HG03175 (cell line): ENCODE measurements around the gene CREM.

ENCODE experiments used
- ATAC-seq: cut with Tn5 transposase; IDR thresholded peaks from one replicate; pipeline ENCODE4 v1.9.1; 2021; ENCODE audit warnings: mild to moderate bottlenecking, moderate library complexity; ENCODE audit not compliant: unreplicated experiment

CREM gene

DNA sequence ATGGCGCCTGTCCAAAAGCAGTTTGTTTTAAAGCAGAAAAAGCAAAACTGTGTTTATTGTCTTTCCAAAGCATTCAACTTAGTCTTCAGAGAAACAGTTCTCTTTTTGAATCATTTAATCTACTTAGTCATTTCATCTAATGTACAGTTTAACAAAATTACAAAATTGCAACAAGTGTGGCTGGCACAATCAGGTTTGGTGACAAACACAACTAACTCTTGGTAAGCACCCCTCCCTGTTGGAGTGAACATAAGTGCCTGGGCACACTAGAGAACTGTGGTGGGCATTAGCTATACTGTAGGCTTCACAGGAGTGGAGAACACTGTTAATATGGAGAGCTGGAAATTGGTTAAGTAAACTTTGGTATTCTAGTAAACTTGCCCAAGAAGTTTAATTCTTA, 6.9 kb downstream of the CREM start:
- ATAC-seq, result no peak

DNA sequence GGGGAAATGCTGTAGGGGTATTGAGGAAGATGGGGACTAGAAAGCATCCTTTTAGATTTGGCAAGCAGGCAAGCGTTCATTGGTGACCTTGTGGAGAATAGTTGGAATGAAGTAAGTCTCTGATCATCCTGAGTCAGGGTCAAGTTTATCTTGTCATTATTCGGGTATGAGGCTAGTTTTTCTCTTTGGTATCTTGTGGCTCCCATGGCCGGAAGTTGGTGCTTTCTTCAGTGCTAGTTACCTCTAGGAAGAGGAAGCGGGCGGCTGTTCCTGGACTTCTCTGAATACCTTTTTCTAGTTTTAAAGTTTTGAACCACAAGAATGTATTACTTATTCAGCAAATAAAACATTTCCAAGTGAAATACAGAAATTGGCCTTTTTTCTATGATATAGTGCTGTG, 9.2 kb downstream of the CREM start:
- ATAC-seq, result no peak

DNA sequence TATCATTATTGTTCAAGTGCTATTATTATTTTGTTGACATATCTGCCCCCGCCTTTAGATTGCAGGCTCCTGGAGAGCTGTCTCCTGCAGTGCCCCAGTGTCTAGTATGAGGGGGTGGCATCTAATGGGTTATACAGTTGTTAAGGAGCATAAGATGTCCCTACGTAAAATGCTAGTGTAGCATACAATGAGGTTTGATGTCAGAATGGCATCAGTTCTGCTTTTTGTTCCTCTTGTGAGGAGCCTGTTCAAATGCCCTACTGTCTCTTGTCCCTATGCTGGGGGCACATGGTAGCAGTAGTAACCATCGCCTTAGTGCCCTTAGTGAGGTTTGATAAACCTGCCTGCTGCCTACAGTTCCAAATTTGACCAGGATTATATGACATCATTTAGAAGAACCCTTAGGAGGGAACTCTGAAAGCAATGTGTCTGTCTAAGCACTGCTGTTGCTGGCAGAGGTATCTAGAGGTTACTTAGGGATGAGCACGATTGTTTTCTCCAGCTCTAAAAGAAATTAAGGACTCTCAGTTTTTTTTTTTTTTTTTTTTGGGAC, 9.7 kb downstream of the CREM start:
- peak; percentile 64 for ATAC-seq

DNA sequence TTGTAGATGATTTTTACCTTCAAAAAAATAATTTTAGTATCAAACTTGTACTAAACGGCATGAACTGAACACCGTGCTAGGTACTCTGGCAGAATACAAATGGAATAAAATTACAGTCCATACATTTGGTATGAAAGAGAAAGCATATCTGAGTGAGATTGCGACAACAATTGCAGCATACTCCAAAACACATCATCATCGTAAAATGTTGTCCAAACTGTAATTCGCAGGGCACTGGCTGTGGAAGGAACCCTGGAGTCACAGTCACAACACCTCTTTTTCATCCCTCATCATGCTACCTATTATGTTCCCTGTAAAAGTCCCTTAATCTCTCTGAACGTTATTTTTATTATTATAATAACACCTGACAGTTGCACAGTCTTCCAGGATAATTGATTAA, 13.5 kb downstream of the CREM start:
- no peak for ATAC-seq

DNA sequence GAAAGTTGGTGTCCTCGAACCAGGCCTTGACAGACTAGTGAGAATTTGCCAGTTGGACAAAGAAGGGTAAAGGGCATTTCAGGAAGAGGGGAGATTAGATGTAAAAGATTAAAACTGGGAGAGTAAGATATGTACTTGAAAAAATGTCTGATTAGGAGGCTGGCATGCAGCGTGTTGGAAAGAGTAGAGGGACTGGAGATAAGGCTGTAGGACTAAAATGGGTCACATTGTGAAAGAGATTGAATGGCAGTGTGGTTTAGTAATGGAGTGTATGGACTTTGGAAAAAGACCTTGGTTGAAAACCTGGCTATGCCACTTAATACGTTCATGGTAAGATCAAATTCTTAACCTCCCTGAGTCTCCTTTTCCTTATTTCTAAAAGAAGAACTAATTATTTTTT, 14.1 kb downstream of the CREM start:
- ATAC-seq, result no peak

DNA sequence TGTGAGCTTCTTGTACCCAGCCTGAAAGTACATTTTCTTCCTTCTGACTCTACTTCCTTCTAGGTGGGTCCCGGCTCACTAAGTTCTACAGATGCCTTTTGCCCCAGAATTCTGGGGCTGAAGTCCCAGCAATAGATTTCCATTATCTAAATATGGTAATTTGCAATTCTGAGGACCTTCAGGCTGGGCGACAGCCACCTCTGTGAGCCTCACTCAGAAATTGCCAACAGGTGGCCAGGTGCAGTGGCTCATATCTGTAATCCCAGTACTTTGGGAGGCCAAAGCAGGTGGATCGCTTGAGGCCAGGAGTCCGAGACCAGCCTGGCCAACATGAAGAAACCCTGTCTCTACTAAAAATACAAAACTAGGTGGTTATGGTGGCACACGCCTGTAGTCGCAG, 23.7 kb downstream of the CREM start:
- ATAC-seq, result no peak

DNA sequence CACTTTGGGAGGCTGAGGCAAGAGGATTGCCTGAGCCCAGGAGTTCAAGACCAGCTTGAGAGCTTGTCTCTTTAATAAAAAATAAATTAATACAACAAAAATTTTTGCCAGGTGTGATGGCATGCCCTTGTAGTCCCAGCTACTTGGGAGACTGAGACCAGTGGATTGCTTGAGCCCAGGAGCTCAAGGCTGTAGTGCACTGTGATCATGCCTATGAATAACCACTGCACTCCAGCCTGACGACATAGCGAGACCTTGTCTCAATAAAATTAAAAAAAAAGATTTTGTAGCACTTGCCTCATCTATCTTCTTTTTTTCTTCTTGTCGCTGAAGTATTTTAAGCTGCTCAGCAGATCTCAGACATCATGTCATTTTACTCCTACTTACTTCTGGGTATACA, 26.3 kb downstream of the CREM start:
- no peak for ATAC-seq

DNA sequence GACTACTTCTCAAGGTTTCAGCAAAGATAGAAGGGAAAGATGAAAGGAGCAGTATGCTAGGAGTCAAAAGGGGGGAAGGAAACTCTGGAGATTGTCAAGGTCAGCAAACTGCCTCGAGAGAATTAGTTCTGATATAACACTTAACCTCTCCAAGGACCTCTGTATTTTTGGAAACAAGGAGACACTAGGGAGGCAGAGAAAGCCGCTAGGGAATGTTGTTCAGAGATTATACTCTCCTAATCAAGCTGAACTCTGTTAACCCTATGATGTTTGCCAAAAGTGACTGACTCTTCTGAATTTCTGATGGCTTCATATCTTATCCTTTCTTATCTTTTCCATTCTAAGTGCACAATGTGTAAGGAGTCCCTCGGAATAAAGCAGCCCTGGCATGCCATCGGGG, 27.1 kb downstream of the CREM start:
- ATAC-seq, result no peak

DNA sequence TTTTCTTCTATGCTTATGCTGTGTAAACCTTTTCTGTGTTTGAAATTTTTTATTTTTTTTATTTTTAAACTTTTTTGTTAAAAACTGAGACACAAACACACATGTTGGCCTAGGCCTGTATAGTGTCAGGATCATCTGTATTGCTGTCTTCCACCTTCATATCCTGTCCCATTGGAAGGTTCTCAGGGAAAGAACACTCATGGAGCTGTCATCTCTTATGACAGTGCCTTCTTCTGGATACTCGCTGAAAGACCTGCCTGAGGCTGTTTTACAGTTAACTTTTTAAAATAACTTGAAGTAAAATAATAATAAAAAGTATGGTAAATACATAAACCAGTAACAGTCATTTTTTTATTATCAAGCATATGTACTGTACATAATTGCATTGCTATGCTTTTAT, 34.1 kb downstream of the CREM start:
- no peak for ATAC-seq

DNA sequence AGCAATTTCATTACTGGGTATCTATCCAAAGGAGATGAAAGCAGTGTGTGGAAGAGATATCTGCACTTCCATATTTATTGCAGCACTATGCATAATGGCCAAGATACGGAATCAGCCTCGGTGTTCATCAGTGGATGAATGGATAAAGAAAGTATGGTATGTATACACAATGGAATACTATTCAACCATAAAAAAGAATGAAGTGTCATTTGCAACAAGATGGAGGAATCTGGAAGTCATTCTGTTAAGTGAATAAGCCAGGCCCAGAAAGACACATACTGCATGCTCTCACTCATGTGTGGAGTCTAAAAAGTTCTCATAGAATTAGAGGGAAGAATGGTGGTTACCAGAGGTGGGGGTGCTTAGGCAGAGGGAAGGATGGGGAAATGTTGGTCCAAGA, 35.3 kb downstream of the CREM start:
- ATAC-seq, result no peak

DNA sequence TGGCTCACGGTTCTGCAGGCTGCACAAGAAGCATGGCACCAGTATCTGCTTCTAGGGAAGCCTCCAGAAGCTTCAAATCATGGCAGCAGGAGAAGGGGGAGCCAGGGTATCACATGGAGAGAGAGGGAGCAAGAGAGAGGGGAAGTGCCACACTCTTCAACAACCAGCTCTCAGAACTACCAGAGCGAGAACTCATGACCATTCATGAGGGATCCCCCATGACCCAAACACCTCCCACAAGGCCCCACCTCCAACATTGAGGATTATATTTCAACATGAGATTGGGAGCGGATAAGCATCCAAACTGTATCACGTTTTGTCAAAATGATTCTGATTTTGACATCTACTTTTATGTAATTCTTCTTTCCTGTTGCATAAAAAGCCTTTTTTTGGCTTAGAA, 38.5 kb downstream of the CREM start:
- no peak for ATAC-seq

DNA sequence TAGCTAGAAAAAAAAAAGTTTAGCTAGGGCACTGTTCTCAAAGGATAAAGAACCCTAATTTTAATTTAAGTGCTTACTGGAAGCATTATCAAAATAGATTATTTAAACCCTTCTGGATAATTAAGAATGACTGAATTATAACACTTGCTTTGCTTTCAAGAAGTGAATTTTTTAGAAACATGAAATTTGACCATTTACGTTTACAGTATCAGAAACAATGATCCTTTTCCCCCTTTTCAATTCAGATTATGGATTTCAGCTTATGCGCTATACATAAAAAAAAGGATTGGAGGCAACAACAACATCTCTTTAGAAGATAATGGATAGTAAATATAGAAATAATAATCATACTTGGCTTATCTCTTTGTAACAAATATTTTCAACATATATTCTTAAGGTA, 39.2 kb downstream of the CREM start:
- ATAC-seq, result no peak

DNA sequence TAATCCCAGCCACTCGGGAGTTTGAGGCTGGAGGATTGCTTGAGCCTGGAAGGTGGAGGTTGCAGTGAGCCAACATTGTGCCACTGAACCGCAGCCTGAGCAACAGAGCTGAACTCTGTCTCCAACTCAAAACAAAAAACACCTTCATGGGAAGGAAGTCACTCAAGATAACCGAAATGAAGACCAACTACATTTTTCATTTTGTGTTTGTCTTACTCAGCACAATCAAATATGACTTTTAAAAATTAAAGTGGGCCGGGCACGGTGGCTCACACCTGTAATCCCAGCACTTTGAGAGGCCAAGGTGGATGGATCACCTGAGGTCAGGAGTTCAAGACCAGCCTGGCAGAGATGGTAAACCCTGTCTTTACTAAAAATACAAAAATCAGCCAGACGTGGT, 40.0 kb downstream of the CREM start:
- ATAC-seq, result no peak

DNA sequence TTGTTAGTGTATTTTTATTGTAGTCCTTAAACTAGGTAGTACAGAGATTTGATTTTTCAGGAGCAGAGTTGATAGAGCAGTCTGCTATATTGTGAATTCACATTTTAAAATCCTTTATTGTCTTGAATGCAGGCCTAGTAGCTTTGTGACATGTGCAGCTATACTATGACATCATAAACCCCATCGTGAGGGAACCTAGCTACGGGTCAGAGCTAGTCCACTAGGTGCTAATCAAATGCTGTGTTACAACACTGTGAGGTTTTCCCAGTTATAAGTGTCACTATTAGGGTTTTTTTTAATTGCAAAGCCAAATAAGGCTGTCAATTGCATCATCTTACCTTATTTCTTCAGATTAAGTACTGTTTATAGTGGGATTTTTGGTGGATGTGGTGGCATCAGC, 40.7 kb downstream of the CREM start:
- no peak for ATAC-seq

DNA sequence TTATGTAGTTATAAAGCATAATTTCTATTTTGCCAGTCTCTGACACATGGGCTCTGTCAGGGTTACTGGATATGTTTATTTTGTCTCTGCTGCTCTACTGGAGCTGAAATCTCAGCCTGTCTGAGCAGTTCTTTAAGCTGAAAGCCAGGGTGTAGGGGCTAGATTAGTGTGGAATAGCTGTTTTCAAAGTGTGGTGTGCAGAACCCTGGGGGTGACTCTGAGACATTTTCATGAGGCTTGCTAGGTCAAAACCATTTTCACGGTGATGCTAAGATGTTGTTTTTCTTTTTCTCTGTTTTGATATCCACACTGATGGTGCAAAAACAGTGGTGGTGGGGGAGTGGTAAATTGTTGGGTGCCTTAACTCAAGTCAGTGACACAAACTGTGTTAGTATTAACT, 45.5 kb downstream of the CREM start:
- no peak for ATAC-seq

DNA sequence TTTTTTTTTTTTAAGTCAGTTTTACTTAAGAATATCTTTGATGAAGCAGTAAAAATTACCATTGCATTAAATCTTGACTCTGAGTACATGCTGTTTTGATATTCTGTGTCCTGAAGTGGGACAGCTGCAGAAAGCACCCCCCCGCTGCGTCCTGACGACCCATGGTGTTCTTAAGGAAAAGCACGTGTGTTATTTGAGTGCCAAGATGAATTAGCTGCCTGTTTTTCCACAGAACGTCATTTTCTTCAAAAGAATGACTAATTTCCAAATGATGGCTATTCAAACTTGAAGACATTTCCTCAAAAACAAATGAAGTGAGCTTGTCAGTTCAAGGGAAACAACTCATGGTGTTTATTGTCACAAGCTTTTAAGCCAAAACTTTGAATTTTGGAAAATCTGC, 45.9 kb downstream of the CREM start:
- ATAC-seq, result no peak

DNA sequence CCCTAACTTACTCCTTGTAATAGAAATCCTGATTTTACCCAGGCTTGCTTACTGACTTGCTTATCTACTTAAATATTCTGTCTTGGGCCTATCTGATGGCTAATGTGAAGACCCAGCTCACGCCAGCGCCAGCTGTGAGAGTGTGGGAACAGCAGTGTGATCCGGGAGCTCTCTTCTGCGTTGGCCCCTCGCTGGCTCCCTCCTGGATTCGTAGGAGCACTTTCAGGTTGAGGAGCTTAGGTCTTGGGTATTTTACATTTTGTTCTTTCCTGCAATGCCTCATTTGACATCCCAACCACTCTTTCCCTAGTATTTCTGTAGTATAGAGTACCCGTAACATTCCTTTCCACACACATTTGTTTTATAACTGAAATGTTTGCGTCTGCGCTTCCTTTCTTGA, 51.7 kb downstream of the CREM start:
- no peak for ATAC-seq

DNA sequence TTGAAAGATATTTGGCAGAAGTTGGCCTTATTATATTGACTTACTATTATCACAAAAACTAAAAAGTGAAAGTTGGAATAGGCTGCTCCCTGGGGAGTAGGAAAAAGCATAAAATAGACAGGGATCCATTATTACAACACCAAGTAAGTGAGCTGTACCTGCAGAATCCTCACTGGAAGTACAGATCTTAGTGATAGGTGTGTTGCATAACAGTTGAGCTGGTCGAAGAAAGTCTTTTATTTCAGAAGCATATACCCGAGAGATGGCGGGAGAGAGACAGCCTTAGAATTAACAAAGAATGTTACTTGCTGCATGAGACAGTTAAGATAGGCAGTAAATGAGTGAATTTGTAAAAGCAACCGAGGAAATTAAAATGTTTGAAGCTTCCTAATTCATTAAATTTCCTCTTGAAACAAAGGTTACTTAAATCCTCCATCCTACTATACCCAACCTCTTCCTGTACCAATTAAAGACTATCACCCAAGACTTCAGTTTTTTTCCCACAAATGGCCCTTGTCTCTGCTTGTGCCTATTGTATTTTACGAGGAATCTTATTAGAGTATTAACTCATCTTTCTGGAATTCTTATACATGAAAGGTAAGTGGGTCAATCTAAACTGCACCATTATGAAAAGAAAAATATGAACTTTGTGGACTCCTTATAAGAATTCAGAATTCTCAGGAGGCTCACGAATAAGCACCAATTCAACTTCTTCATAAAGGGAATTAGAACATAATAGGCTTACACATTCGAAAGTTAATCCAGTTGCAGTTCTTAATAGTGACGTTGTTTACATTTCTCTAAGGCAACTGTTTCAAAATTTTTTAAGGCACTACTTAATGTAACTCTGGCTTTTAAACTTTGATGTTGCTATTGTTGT, 56.2 kb downstream of the CREM start:
- ATAC-seq, result no peak

DNA sequence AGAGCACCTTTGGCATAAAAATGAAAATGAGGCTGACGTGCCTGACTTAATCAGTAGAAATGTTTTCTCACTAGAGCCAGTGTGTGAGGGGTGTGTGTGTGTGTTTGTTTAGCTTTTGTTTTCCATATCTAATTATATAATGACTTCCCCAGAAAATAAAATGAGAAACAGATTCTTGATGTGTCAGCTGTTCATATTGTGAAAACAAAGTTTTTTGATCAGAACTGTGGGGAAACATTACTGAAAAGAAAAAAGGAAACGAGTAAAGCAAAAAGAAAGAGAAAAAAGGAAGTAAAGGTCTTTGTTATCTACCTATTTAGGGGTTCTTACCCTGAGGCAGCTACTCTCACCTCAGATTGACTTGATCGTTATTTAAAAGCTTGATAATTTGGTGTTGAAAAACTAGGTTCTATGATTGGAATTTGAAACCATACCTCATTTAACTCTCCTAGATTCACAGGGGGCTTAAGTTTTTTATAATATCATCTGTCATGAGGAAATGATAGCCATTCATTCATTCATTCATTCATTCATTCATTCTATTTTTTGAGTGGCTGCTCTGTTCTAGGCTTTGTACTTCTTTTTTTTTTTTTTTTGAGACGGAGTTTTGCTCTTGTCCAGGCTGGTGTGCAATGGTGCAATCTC, 58.0 kb downstream of the CREM start:
- no peak for ATAC-seq

DNA sequence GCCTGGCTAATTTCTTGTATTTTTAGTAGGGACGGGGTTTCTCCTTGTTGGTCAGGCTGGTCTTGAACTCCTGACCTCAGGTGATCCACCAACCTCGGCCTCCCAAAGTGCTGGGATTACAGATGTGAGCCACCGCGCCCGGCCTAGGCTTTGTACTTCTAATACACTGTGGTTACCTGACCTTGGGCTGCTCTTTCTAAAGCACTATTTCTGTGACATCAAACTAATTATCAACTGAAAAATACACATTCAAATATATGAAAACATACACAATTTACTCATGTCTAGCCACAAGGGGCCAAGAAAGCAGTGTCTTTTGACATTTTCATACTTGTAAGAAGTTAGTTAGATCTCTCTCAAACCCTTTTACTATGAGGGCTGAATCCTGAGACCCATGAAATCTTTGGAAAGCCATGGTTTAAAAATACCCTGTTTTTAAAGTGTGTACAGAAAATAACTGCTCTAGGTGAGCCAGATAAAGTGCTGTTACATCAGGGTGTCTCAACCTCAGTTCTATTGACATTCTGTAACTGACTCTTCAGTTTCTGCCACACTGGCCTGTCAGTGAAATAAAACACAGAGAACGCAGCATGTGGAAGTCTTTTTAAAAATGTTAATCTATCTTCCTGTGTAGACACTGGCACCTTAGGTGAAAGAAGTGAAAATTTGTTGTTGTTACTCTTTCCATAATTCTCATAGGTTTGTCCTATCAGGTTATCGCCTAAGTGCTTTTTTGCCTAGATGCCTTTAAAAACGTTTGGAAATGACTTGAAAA, 58.8 kb downstream of the CREM start:
- no peak for ATAC-seq

DNA sequence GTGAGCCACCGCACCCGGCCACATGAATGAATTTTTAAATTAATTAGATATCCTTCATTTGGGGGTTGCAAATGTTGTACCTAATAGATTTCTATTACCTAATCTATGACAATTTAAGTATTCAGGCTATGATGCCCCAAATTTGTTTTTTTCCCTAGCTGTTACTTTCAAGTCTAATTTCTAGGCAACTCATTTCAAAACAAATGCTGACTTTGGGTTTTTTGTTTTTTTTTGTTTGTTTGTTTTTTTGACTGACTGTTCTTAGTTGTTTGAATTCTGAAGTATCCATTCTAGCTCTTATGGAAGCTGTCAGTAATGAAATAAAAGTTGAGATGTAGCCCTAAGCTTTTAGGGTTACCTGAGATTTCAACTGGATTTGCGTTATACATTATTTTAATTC, 62.3 kb downstream of the CREM start:
- ATAC-seq, result no peak

DNA sequence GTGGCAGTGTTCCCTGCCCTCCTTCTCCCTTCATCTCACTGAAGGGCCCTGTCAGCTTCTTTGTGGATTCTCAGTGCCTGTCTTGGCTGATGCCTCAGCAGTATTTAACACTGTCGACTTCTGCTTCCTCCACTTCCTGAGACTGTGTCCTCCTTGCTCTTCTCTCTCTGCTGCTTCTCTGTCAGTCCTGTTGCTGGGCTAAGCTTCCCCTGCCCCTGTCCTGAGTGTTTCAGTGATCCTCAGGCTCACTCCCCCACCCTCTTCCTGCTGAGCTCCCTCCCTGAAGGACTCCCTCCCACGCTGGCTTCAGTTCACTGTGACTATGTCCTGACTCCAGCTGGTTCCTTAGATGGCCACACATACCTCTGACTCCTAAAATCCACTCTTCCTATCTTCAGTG, 64.9 kb downstream of the CREM start:
- no peak for ATAC-seq
